ENCODE data around the gene EPB41L4A. TPM values are rescaled to one million over a fixed set of nuclear protein-coding genes. Genes with fewer than 3 reads are reported as not detected.
"Not testable (repeated sequence)": the region's sequence is repeated elsewhere in the genome, so short reads cannot be mapped to it uniquely, and the experiment has no call there.

EPB41L4A gene
- total and polyA plus RNA-seq, 11 donors, result 6.4 to 34.5 (median 16.2) TPM

DNA sequence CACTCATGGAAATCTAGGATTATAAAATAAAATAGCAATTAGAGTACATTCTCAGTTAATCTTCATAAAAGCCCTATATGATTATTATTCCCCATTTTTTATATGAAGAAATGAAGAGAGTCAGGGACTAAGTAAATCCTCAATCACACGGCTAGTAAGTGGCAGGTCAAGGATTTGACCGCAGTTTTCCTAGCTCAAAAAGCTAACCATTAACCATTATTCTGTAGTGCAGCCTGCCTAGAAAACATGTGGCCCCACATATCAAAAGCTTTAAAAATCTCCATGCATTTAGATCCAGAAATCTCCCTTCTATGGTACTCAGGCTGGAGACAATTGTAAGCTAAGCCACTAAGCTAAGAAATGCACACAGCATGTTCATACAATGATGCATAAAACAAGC is 21.4 kb downstream of the EPB41L4A start:
- DNase-seq, result no peak
- WGBS, 4 donors, result 96 to 99% (median 98%) methylated on average over 2 of the region's 2 CpGs
- H3K27me3 ChIP-seq, result no peaks in the 10 kb centered on the region
- H3K36me3 ChIP-seq, result peaks cover 0 to 13% (median 0%) of the 10 kb centered on the region in 9 donors
- no peaks in the 10 kb centered on the region for H3K9me3 ChIP-seq
- ATAC-seq, result no peak
- intact Hi-C loops (cut with DNase I), result no loop called here
- no peak overlapping the region for H3K4me3 ChIP-seq
- no peak for TF ChIP-seq CTCF (IDR thresholded peaks at IDR 0.05)
- H3K4me1 ChIP-seq, result peaks cover 0 to 6% (median under 1%) of the 10 kb centered on the region in 12 donors
- no peak overlapping the region for H3K27ac ChIP-seq

DNA sequence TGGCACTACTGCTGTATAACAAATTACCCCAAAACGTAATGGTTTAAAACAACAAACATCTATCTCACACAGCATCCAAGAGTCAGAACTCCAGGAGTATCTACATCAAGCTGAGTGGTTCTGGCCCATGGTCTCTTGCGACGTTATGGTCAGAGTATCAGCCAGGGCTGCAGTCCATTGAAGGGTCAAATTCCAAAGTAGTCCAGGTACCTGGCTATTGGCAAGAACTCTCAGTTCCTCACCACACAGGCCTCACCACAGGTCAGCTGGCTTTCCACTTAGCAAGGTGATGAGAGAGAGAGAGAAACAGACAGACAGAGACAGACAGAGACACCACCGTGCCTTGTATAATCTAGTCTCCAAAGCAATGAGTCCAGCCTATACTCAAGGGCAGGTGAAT is 22.6 kb downstream of the EPB41L4A start:
- no peaks in the 10 kb centered on the region for H3K27me3 ChIP-seq
- TF ChIP-seq POLR2A (IDR thresholded peaks at IDR 0.05), result no peak
- intact Hi-C loops (cut with DNase I), result no loop called here
- 88 to 92% (median 89%) methylated on average over 4 of the region's 4 CpGs for WGBS, 4 donors
- H3K36me3 ChIP-seq, result peaks cover 0 to 13% (median 0%) of the 10 kb centered on the region in 9 donors
- H3K4me1 ChIP-seq, result no peaks in the 10 kb centered on the region
- no peaks in the 10 kb centered on the region for H3K9me3 ChIP-seq
- H3K27ac ChIP-seq, result no peak overlapping the region
- H3K4me3 ChIP-seq, result no peak overlapping the region
- DNase-seq (no peak), ATAC-seq (no peak)

DNA sequence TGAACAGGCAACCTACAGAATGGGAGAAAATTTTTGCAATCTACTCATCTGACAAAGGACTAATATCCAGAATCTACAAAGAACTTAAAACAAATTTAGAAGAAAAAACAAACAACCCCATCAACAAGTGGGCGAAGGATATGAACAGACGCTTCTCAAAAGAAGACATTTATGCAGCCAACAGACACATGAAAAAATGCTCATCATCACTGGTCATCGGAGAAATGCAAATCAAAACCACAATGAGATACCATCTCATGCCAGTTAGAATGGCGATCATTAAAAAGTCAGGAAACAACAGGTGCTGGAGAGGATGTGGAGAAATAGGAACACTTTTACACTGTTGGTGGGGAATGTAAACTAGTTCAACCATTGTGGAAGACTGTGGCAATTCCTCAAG is 23.8 kb downstream of the EPB41L4A start:
- 90 to 99% (median 96%) methylated on average over 4 of the region's 4 CpGs for WGBS, 4 donors
- DNase-seq; H3K27ac ChIP-seq; intact Hi-C loops (cut with DNase I); H3K27me3 ChIP-seq; ATAC-seq; H3K4me3 ChIP-seq; H3K9me3 ChIP-seq; H3K4me1 ChIP-seq: not testable (repeated sequence)
- H3K36me3 ChIP-seq, result peaks cover 0 to 13% (median 0%) of the 10 kb centered on the region in 9 donors

- intact Hi-C loops (cut with DNase I), result no loop called here
- whole genome bisulfite sequencing, 4 donors, result 73 to 81% (median 75%) methylated on average over 5 to 8 of the region's 8 CpGs
- Histone ChIP-seq H3K9me3 (no peaks in the 10 kb centered on the region), H3K4me3 (no peak overlapping the region), H3K27me3 (no peaks in the 10 kb centered on the region), H3K36me3 (no peaks in the 10 kb centered on the region), H3K27ac (no peak overlapping the region), H3K4me1 (peaks cover 0 to 22% (median 9%) of the 10 kb centered on the region in 12 donors)
- ATAC-seq, result no peak
- DNase-seq, result no peak
- TF ChIP-seq CTCF (IDR thresholded peaks at IDR 0.05) (no peak), POLR2A (IDR thresholded peaks at IDR 0.05) (no peak)
These were observed 28.8 kb downstream of the EPB41L4A start for GRCh38 chr5:112390327-112390726.

- 60 to 72% (median 64%) methylated on average over 3 of the region's 3 CpGs for WGBS, 4 donors
- H3K9me3 ChIP-seq, result no peaks in the 10 kb centered on the region
- no peaks in the 10 kb centered on the region for H3K27me3 ChIP-seq
- DNase-seq (no peak), ATAC-seq (no peak)
- no peak overlapping the region for H3K4me3 ChIP-seq
- no peak overlapping the region for H3K27ac ChIP-seq
- peaks cover 0 to 25% (median 13%) of the 10 kb centered on the region in 12 donors for H3K4me1 ChIP-seq
- TF ChIP-seq POLR2A (IDR thresholded peaks at IDR 0.05) (no peak), CTCF (IDR thresholded peaks at IDR 0.05) (no peak)
- intact Hi-C loops (cut with DNase I), result no loop called here
- H3K36me3 ChIP-seq, result no peaks in the 10 kb centered on the region
These were observed 30.3 kb downstream of the EPB41L4A start for GRCh38 chr5:112388739-112389138.
